KOPT-K1 (cell line): ENCODE results near the gene SLFN5.
A peak's percentile ranks its signal among the peaks of the same experiment; 100 is the strongest.
"Not testable (repeated sequence)": the region's sequence is repeated elsewhere in the genome, so short reads cannot be mapped to it uniquely, and the experiment has no call there.

Source experiments
- H3K27ac ChIP-seq: fragments of 200-600 bp; sonication (generic); 2 replicates; pipeline ENCODE4 v1.5.1; 2016; ENCODE audit warnings: antibody characterized with exemption, mild to moderate bottlenecking, low read depth, low read length; ENCODE audit not compliant: poor library complexity, severe bottlenecking
- H3K36me3 ChIP-seq: fragments of 200-600 bp; sonication (generic); 2 replicates; pipeline ENCODE4 v1.5.1; 2017; ENCODE audit warnings: antibody characterized with exemption, mild to moderate bottlenecking, low read length, moderate library complexity; ENCODE audit not compliant: insufficient read depth
- H3K9me3 ChIP-seq: fragments of 200-600 bp; sonication (generic); 2 replicates; pipeline ENCODE4 v1.5.1; 2017; ENCODE audit warnings: antibody characterized with exemption, low read length, mild to moderate bottlenecking; ENCODE audit not compliant: insufficient read depth, poor library complexity, severe bottlenecking

The SLFN5 gene

DNA sequence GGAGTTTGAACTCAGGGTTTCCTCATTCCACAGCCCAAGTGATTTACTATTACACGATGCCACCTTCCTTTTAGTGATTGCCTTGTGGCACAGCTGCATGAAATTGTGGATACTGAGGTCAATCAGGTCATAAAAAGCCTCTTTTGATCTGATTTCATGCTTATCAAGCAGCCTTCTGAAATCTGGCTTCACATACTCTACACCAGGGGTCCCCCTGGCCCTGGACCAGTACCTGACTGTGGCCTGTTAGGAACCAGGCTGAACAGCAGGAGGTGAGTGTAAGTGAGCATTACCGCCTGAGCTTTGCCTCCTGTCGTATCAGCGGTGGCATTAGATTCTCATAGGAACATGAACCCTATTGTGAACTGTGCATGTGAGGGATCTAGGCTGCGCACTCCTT is 13.8 kb downstream of the SLFN5 start:
- no peak overlapping the region for H3K27ac ChIP-seq
- peaks cover 38% of the 10 kb centered on the region for H3K36me3 ChIP-seq
- H3K9me3 ChIP-seq: no peaks in the 10 kb centered on the region

GRCh38 chr17:35257208-35257659 is 14.4 kb downstream of the SLFN5 start:
- H3K9me3 ChIP-seq: no peaks in the 10 kb centered on the region
- peaks cover 44% of the 10 kb centered on the region for H3K36me3 ChIP-seq
- H3K27ac ChIP-seq: no peak overlapping the region

- H3K9me3 ChIP-seq: no peaks in the 10 kb centered on the region
- H3K36me3 ChIP-seq: peaks cover 61% of the 10 kb centered on the region
These were observed 16.1 kb downstream of the SLFN5 start for GRCh38 chr17:35259001-35259400.

GRCh38 chr17:35265071-35265470 is 22.2 kb downstream of the SLFN5 start:
- peaks cover 83% of the 10 kb centered on the region for H3K36me3 ChIP-seq
- H3K27ac ChIP-seq: no peak overlapping the region
- no peaks in the 10 kb centered on the region for H3K9me3 ChIP-seq

More at GRCh38 chr17:35259001-35259400, 16.1 kb downstream of the SLFN5 start:
- H3K27ac ChIP-seq: no peak overlapping the region

GRCh38 chr17:35265566-35266141 is 22.8 kb downstream of the SLFN5 start:
- no peak overlapping the region for H3K27ac ChIP-seq

DNA sequence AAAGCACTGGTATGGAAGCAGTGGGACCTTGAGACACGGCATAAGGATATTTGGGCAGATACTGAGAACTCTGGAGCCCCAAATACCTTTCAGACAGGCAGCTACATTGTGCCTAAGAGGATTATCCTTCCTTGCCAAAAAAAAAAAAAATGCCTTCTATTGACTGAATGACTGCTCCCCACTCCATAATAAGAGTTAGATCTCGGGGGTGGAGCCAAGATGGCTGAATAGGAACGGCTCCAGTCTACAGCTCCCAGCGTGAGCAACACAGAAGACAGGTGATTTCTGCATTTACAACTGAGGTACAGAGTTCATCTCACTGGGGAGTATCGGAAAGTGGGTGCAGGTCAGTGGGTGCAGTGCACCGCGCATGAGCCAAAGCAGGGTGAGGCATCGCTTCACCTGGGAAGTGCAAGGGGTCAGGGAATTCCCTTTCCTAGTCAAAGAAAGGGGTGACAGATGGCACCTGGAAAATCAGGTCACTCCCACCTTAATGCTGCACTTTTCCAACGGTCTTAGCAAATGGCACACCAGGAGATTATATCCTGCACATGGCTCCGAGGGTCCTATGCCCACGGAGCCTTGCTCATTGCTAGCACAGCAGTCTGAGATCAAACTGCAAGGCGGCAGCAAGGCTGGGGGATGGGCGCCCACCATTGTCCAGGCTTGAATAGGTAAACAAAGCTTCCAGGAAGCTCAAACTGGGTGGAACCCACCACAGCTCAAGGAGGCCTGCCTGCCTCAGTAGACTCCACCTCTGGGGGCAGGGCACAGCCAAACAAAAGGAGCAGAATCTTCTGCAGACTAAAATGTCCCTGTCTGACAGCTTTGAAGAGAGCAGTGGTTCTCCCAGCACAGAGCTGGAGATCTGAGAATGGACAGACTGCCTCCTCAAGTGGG is 31.5 kb downstream of the SLFN5 start:
- not testable (repeated sequence) for H3K36me3 ChIP-seq
- H3K9me3 ChIP-seq: peaks cover 11% of the 10 kb centered on the region

More at GRCh38 chr17:35265566-35266141, 22.8 kb downstream of the SLFN5 start:
- Histone ChIP-seq H3K9me3 (no peaks in the 10 kb centered on the region), H3K36me3 (peaks cover 83% of the 10 kb centered on the region)

GRCh38 chr17:35278454-35278853 is 35.6 kb downstream of the SLFN5 start:
- not testable (repeated sequence) for H3K9me3 ChIP-seq, H3K36me3 ChIP-seq, H3K27ac ChIP-seq

More for the DNA sequence above, 31.5 kb downstream of the SLFN5 start:
- H3K27ac ChIP-seq: peak overlapping the region; percentile 51

DNA sequence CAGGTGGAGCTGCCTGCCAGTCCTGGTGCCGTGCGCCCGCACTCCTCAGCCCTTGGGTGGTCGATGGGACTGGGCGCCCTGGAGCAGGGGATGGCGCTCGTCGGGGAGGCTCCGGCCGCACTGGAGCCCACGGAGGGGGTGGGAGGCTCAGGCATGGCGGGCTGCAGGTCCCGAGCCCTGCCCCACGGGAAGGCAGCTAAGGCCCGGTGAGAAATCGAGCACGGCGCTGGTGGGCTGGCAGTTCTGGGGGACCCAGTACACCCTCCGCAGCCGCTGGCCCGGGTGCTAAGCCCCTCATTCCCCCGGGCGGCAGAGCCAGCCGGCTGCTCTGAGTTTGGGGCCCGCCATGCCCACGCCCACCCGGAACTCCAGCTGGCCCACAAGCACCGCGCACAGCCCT is 36.0 kb downstream of the SLFN5 start:
- H3K27ac ChIP-seq, H3K9me3 ChIP-seq, H3K36me3 ChIP-seq: not testable (repeated sequence)

- no peaks in the 10 kb centered on the region for H3K36me3 ChIP-seq
- no peak overlapping the region for H3K27ac ChIP-seq
- H3K9me3 ChIP-seq: peaks cover 5% of the 10 kb centered on the region
These were observed 40.9 kb downstream of the SLFN5 start for GRCh38 chr17:35283767-35284166.

GRCh38 chr17:35284955-35285354 is 42.1 kb downstream of the SLFN5 start:
- no peaks in the 10 kb centered on the region for H3K36me3 ChIP-seq
- no peaks in the 10 kb centered on the region for H3K9me3 ChIP-seq
- H3K27ac ChIP-seq: no peak overlapping the region

GRCh38 chr17:35286120-35286781 is 43.4 kb downstream of the SLFN5 start:
- Histone ChIP-seq H3K9me3 (no peaks in the 10 kb centered on the region), H3K36me3 (no peaks in the 10 kb centered on the region), H3K27ac (peak overlapping the region; percentile 67)

- Histone ChIP-seq H3K9me3 (no peaks in the 10 kb centered on the region), H3K36me3 (no peaks in the 10 kb centered on the region), H3K27ac (peak overlapping the region; percentile 31)
These were observed 44.5 kb downstream of the SLFN5 start for GRCh38 chr17:35287286-35287811.

DNA sequence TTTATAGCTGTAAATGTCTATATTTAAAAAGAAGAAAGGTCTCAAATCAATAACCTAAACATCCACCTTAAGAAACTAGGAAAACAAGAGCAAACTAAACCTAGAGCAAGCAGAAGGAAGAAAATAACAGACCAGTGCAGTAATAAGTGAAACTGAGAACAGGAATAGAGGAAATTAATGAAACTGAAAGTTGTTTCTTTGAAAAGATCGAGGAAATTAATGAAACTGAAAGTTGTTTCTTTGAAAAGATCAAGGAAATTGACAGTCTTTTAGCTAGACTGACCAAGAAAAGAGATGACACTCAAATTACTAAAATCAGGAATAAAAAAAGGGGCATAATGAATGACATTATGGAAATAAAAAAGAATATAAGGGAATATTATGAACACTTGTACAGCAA is 46.4 kb downstream of the SLFN5 start:
- H3K9me3 ChIP-seq: no peaks in the 10 kb centered on the region
- peak overlapping the region; percentile 54 for H3K27ac ChIP-seq
- no peaks in the 10 kb centered on the region for H3K36me3 ChIP-seq

DNA sequence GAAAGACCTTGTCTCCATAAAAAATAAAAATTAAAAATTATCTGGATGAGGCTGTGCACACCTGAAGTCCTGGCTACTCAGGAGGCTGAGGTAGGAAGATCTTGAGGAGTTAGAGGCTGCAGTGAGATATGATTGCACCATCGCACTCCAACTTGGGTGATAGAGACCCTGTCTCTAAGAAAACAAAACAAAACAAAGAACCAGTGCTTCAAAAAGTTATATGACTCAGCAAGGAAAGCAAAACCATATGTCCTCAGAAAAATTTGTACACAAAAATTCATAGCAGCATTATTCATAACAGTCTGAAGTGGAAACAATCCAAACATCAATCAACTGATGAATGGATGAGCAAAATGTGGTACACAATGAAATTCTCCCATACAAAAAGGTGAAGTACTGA is 48.9 kb downstream of the SLFN5 start:
- H3K9me3 ChIP-seq: peaks cover 9% of the 10 kb centered on the region
- H3K36me3 ChIP-seq: no peaks in the 10 kb centered on the region
- H3K27ac ChIP-seq: no peak overlapping the region
